B cell (primary cell): ENCODE data around the gene SLCO3A1. TPM values are rescaled to one million over a fixed set of nuclear protein-coding genes. Genes with fewer than 3 reads are reported as not detected.

Experiments
- ATAC-seq: fragments of 200-7000 bp; cut with Tn5 transposase; one replicate; pipeline ENCODE4 v1.10.0; 2021; ENCODE audit warnings: low read depth, mild to moderate bottlenecking, moderate number of reproducible peaks, moderate library complexity
- CTCF ChIA-PET: fragments of 350-600 bp; sonication (Branson Sonifier 250); formaldehyde crosslinking; loops from one replicate; lab custom pipeline; 2021; ENCODE audit warnings: antibody characterized with exemption, inconsistent platforms; lab: Charles Lee
- POLR2A ChIA-PET: fragments of 350-600 bp; sonication (Branson Sonifier 250); formaldehyde crosslinking; loops from one replicate; lab custom pipeline; 2021; ENCODE audit warnings: antibody characterized with exemption; lab: Charles Lee
- DNase-seq: peaks from one replicate; pipeline ENCODE4 v3.0.0; 2013
- H2AFZ ChIP-seq: 2 replicates; pipeline ENCODE4 v1.6.1; 2012; ENCODE audit warnings: mild to moderate bottlenecking, low read depth, low read length; ENCODE audit not compliant: insufficient read depth, poor library complexity, severe bottlenecking
- H3K27ac ChIP-seq, 2 donors: 1 replicate in 1 of 2; 2 replicates in 1 of 2; pipeline ENCODE4 v1.5.1; 2012 to 2013; ENCODE audit warnings: low read length in 2 of 2, mild to moderate bottlenecking in 2 of 2, moderate library complexity in 1 of 2
- H3K27me3 ChIP-seq, 4 experiments: fragments of 200-600 bp in 1 of 4; sonication (generic) in 1 of 4; replicated peaks in 1 of 4; 1 replicate in 2 of 4; 2 replicates in 2 of 4; pipeline versions ENCODE4 v1.6.1 to v1.7.0; 2013 to 2016; ENCODE audit warnings: low read length in 3 of 4, mild to moderate bottlenecking in 2 of 4, mixed read lengths in 1 of 4, moderate library complexity in 1 of 4; ENCODE audit not compliant: insufficient read depth in 4 of 4, control insufficient read depth in 3 of 4; ENCODE audit errors: control extremely low read depth in 1 of 4
- H3K36me3 ChIP-seq, 2 experiments: replicated peaks in 1 of 2; 1 replicate in 1 of 2; 2 replicates in 1 of 2; pipeline versions ENCODE4 v1.6.1 to v1.7.1; 2013; ENCODE audit warnings: low read length in 1 of 2; ENCODE audit not compliant: insufficient read depth in 2 of 2, control insufficient read depth in 1 of 2; ENCODE audit errors: control extremely low read depth in 1 of 2, extremely low read depth in 1 of 2
- H3K4me1 ChIP-seq, 2 donors: fragments of 200-600 bp in 1 of 2; sonication (generic) in 1 of 2; 1 replicate in 1 of 2; 2 replicates in 1 of 2; pipeline versions ENCODE4 v1.5.1 to v1.6.1; 2013 to 2017; ENCODE audit warnings: low read length in 2 of 2; ENCODE audit not compliant: control insufficient read depth in 2 of 2, insufficient read depth in 2 of 2
- H3K4me2 ChIP-seq: replicated peaks from 2 replicates; pipeline ENCODE3; 2012; ENCODE audit warnings: mild to moderate bottlenecking, low read depth, low read length; ENCODE audit not compliant: poor library complexity, severe bottlenecking
- H3K4me3 ChIP-seq, 5 experiments: fragments of 200-600 bp in 1 of 5; sonication (generic) in 1 of 5; 1 replicate in 3 of 5; 2 replicates in 2 of 5; pipeline versions ENCODE4 v1.5.1 to v1.7.0; 2011 to 2016; ENCODE audit warnings: low read length in 4 of 5, mild to moderate bottlenecking in 4 of 5, low read depth in 2 of 5, control low read depth in 1 of 5, moderate library complexity in 1 of 5; ENCODE audit not compliant: insufficient read depth in 1 of 5; ENCODE audit errors: control extremely low read depth in 1 of 5, extremely low read depth in 1 of 5
- H3K79me2 ChIP-seq: fragments of 200-600 bp; sonication (generic); one replicate; pipeline ENCODE4 v1.6.0; 2016; ENCODE audit warnings: low read length; ENCODE audit not compliant: control insufficient read depth, insufficient read depth
- H3K9ac ChIP-seq: fragments of 200-600 bp; sonication (generic); 2 replicates; pipeline ENCODE4 v1.6.1; 2017; ENCODE audit warnings: mild to moderate bottlenecking, low read length, moderate library complexity
- H3K9me3 ChIP-seq, 3 donors: one replicate each; pipeline versions ENCODE4 v1.6.1 to v1.7.1; 2013; ENCODE audit warnings: low read length in 2 of 3; ENCODE audit not compliant: control insufficient read depth in 2 of 3, insufficient read depth in 1 of 3; ENCODE audit errors: control extremely low read depth in 1 of 3
- H4K20me1 ChIP-seq: 2 replicates; pipeline ENCODE4 v1.6.0; 2012; ENCODE audit warnings: mild to moderate bottlenecking, low read length; ENCODE audit not compliant: insufficient read depth, control insufficient read depth, poor library complexity, severe bottlenecking
- H3K27ac Mint-ChIP-seq: one replicate; pipeline ENCODE4 v1.8.0; 2021; ENCODE audit warnings: mixed read lengths
- H3K27me3 Mint-ChIP-seq: one replicate; pipeline ENCODE4 v1.8.0; 2021; ENCODE audit warnings: mixed read lengths
- H3K4me1 Mint-ChIP-seq: one replicate; pipeline ENCODE4 v1.8.0; 2021; ENCODE audit warnings: mixed read lengths
- H3K4me3 Mint-ChIP-seq: one replicate; pipeline ENCODE4 v1.8.0; 2021; ENCODE audit warnings: mixed read lengths
- H3K9me3 Mint-ChIP-seq: one replicate; pipeline ENCODE4 v1.8.0; 2022; ENCODE audit warnings: mixed read lengths; ENCODE audit not compliant: insufficient read depth
- CTCF ChIP-seq: fragments of 200-600 bp; IDR thresholded peaks from one replicate; pipeline ENCODE4 v1.8.0; 2022; ENCODE audit warnings: antibody characterized with exemption, mild to moderate bottlenecking
- EZH2 ChIP-seq: IDR thresholded peaks from 2 replicates; pipeline ENCODE4 v1.6.1; 2012; ENCODE audit warnings: borderline replicate concordance, low read depth, mild to moderate bottlenecking, moderate library complexity, low read length; ENCODE audit not compliant: insufficient read depth, poor library complexity, severe bottlenecking
- WGBS: methylation state at CpG from one replicate; pipeline ENCODE4 v1.1.5; 2013; ENCODE audit warnings: missing lambda C conversion rate; ENCODE audit not compliant: insufficient coverage; 5-methylcytosine and 5-hydroxymethylcytosine counted together
- intact Hi-C: fragments of 100-400 bp; cut with micrococcal nuclease; formaldehyde crosslinking; loops from one replicate; pipeline ENCODE4 v1.10.0; 2022
- polyA plus RNA-seq: library from polyadenylated mRNA; depleted of rRNA; stranded (reverse); fragments of >200 nt; gene quantifications from 2 replicates; pipeline ENCODE4 v1.2.3, GENCODE V29; 2012
- total RNA-seq, 2 donors: library from RNA; stranded (reverse); fragments of 120-200 nt in 1 of 2; gene quantifications; 1 replicate in 1 of 2; 2 replicates in 1 of 2; pipeline versions ENCODE4 v1.2.3 to v1.2.4, GENCODE V29; 2013 to 2022

SLCO3A1 gene
- total and polyA plus RNA-seq, 2 donors (not counting 1 experiment from before 2014, with no cell fraction given), result 0.99 to 2.3 TPM

GRCh38 chr15:92107510-92107909 is 254.0 kb downstream of the SLCO3A1 start:
- H3K9me3 ChIP-seq, result no peaks in the 10 kb centered on the region
- no peak overlapping the region for H3K4me3 Mint-ChIP-seq
- WGBS, result 80% methylated on average over 1 of the region's 4 CpGs
- H3K27ac Mint-ChIP-seq, result no peak overlapping the region
- no peaks in the 10 kb centered on the region for H3K4me1 ChIP-seq
- H3K36me3 ChIP-seq, result no peaks in the 10 kb centered on the region
- no peaks in the 10 kb centered on the region for H3K9me3 Mint-ChIP-seq
- CTCF ChIA-PET, result no interaction called here
- H3K27me3 Mint-ChIP-seq, result no peaks in the 10 kb centered on the region
- ATAC-seq (no peak), DNase-seq (no peak)
- no peak overlapping the region for H3K4me2 ChIP-seq
- H3K9ac ChIP-seq, result no peak overlapping the region
- H3K79me2 ChIP-seq, result no peaks in the 10 kb centered on the region
- no peak overlapping the region for H3K4me3 ChIP-seq
- POLR2A ChIA-PET, result no interaction called here
- intact Hi-C loops, result no loop called here
- H3K4me1 Mint-ChIP-seq, result peaks cover 1% of the 10 kb centered on the region
- TF ChIP-seq CTCF (no peak), EZH2 (no peak)
- H3K27ac ChIP-seq, result no peak overlapping the region
- no peaks in the 10 kb centered on the region for H4K20me1 ChIP-seq
- no peaks in the 10 kb centered on the region for H3K27me3 ChIP-seq
- no peak overlapping the region for H2AFZ ChIP-seq

GRCh38 chr15:92109191-92109873 is 255.8 kb downstream of the SLCO3A1 start:
- H3K27ac Mint-ChIP-seq, result no peak overlapping the region
- DNase-seq, result no peak
- ATAC-seq, result no peak
- H3K9ac ChIP-seq, result no peak overlapping the region
- POLR2A ChIA-PET, result no interaction called here
- no peaks in the 10 kb centered on the region for H3K27me3 ChIP-seq
- no peaks in the 10 kb centered on the region for H3K4me1 Mint-ChIP-seq
- TF ChIP-seq CTCF, result no peak
- H3K4me2 ChIP-seq, result no peak overlapping the region
- H2AFZ ChIP-seq, result no peak overlapping the region
- H3K9me3 ChIP-seq, result no peaks in the 10 kb centered on the region
- no peaks in the 10 kb centered on the region for H3K79me2 ChIP-seq
- H3K9me3 Mint-ChIP-seq, result no peaks in the 10 kb centered on the region
- H3K27ac ChIP-seq, result no peak overlapping the region
- no peaks in the 10 kb centered on the region for H3K36me3 ChIP-seq
- CTCF ChIA-PET, result no interaction called here
- intact Hi-C loops, result no loop called here
- no peaks in the 10 kb centered on the region for H4K20me1 ChIP-seq
- no peaks in the 10 kb centered on the region for H3K27me3 Mint-ChIP-seq
- no peaks in the 10 kb centered on the region for H3K4me1 ChIP-seq
- no peak overlapping the region for H3K4me3 ChIP-seq
- WGBS, result 86% methylated on average over 9 of the region's 11 CpGs
- H3K4me3 Mint-ChIP-seq, result no peak overlapping the region
